Pulmonary artery endothelial cell (primary cell): Measurements from ENCODE around the gene GLB1L3. TPM values are rescaled to one million over a fixed set of nuclear protein-coding genes. Genes with fewer than 3 reads are reported as not detected.
"Not testable (repeated sequence)": the region's sequence is repeated elsewhere in the genome, so short reads cannot be mapped to it uniquely, and the experiment has no call there.

Experiments
- DNase-seq: peaks from one replicate; pipeline ENCODE4 v3.0.0-alpha.2; 2011; ENCODE audit warnings: low read depth, low spot score
- total RNA-seq: library from RNA; depleted of rRNA; stranded (reverse); fragments of >200 nt; gene quantifications from 2 replicates; pipeline ENCODE4 v1.2.3, GENCODE V29; 2014

GLB1L3 gene
- total RNA-seq, 1 donor from 2014 or later: not detected

DNA sequence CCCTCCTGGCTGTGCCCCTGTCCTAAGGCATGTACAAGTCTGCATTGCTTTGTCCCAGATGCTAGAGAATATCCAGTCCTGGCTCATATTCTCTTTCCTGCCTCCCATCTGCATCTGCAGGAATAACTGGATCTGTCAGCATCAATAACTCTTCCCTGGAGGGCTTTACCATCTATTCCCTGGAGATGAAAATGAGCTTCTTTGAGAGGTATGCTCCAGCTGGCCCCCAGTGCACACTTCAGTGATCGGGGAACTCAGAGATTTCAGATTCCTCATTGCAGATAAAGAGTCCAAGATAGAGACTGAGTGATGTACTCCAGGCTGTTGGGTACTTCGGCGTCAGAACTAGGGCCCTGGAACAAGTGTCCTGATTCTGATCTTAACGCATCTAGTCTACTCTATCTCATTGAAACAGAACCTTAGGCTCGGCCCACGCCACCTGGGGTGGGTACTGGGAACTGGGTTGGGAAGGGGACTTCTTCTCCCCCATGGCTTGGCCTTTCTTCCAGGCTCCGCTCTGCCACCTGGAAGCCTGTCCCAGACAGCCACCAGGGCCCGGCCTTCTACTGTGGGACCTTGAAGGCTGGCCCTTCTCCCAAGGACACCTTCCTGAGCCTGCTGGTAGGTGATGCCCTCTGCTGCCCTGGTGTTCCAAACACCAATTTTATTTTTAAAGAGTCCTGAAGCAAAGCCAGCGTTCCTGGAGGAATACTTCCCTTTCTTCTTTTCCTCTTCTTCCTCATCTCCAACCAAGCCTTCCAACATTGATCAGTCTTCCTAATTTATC, 37.8 kb downstream of the GLB1L3 start:
- no peak for DNase-seq

DNA sequence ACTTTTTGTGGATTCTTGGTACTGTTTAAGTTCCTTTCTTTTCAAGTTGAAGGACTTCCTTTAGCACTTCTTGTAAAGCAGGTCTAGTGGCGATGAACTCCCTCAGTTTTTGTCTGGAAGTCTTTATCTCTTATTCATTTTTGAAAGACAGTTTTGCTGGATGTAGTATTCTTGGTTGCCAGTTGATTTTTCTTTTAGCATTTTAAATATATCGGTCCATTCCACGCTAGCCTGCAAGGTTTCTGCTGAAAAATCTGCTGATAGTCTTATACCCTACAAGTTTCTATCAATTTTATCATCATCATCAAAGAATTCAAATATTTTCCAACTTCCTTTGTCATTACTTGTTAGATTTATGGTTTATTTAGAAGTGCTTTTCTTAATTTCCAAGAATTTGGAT, 40.9 kb downstream of the GLB1L3 start:
- DNase-seq: no peak

DNA sequence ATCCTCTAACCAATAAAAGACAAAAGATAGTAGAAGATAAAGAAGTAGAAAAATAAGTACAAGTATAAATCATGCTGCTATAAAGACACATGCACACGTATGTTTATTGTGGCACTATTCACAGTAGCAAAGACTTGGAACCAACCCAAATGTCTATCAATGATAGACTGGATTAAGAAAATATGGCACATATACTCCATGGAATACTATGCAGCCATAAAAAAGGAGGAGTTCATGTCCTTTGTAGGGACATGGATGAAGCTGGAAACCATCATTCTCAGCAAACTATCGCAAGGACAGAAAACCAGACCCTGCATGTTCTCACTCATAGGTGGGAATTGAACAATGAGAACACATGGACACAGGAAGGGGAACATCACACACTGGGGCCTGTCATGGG, 45.2 kb downstream of the GLB1L3 start:
- DNase-seq: not testable (repeated sequence)

DNA sequence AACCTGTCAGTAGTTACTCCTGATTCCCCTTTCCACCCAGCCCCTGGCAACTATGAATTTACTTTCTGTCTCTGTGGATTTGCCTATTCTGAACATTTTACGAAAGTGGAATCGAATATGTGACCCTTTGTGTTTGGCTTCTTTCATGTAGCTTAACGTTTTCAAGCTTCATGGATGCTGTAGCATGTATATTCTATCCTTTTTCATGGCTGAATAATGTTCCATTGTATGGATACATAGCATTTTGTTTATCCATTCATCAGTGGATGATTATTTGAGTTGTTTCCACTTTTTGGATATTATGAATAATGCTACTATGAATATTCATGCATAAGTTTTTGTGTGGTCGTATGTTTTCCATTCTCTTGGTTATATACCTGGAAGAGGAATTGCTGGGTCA, 46.4 kb downstream of the GLB1L3 start:
- DNase-seq: no peak

DNA sequence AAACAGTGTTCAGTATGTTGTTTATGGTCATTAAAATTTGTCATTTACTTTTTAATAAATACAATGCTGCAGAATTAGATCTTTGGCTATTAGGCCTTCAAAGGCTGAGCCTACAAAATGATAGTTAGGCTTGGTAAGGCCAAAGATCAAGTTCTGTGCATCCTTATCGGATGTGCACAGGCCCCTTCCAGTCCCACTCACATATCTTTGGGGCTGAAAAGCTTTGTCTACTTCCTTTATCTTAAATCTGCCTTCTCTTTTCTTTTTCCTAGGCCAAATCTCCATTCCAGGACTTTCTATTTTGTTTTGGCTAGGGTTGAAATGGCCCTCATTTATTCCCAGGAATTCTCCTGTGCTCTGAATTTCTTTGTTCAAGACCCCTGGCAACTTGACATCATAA, 52.3 kb downstream of the GLB1L3 start:
- DNase-seq: no peak

DNA sequence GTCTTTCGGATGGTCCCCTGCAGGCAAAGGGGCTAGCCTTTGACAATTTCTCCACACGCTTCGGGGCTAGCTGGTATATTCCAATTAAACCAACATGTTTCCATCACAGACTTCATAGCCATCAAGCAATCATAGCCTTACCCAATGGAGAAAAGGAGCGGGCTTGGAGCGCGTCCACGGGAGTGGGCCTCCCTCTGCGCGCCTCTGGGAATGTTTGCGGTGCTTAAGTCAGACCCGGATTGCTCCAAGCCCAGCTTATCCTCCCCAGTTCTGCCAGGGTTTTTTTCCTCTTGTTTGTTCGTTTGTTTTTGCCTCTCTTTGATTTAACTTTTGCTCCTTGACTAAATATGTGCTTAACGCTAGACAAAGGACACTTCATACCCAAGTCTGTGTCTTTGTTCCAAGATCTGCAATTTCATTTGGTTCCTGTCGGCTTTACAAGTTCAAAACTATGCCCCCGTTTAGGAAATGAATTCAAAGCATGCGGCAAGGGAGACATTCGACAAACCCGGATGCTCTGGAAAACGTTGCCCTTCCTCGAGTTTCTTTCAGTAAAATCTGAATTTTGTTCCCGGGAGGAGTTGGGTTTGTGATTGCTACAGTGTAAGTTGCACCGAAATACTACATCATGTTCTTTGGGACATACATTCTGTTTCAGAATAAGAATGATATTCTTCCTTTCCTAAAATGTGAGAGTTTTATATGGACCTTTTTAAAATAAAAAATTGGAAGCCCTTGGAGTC, 54.6 kb downstream of the GLB1L3 start:
- DNase-seq: no peak

DNA sequence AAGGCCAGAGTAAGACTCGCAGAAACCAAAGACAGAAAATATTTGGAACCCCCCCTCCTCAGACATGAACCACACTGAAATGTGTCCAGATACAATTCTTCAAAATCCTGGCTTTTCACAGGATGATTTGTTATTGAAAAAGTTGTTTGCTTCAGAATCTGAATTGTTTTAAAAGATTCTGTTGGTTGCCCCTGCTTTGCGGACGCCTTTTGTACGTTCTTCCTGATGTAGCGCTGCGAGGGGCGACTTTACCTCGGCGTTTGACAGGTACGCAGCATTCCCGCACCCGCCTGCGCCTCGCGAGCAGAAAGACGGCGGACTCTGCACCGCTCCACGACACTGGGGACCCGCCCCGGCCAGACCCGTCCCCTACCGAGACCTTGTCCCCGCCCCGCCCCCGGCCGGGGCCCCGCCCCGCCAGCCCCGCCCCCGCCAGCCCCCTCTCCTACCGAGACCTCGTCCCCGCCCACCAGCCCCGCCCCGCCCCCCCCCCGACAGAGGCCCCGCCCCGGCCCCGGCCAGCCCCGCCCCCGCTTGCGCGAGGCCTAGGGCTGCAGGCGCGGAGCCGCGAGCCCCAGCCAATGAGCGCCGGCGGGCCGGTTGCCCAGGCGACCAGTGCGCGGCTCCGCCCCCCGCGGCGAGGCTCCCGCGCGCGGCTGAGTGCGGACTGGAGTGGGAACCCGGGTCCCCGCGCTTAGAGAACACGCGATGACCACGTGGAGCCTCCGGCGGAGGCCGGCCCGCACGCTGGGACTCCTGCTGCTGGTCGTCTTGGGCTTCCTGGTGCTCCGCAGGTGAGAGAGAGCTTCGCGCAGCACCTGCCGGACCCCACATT, 55.4 kb downstream of the GLB1L3 start, which contains the start of gene GLB1L2:
Gene GLB1L2 (plus strand): TSS at position 635 of the 835 bp plus-strand sequence. CDS start 74 bp downstream, at position 709.
- no peak for DNase-seq

DNA sequence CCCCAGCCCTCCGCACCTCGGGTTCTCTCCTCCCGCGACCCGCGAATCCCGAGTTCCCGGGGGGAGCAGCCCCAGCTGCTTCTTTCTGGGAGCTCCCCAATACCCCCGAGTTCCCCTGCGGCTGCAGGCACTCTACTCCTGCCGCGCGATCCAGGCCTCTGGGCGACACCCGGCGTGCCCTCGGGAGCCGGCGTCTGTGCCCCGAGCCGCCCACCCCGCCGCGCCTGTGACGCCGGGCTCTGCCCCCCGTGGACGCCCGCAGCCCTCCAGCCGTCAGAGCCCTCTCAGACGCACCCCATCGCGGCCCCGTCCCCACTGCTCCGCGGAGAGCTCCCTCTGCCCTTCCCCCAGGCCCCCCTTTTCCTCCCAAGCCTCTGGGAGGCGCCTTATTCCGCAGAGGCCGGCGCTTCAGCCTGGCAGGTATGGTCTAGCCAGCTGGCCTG, 56.0 kb downstream of the GLB1L3 start:
- DNase-seq: no peak

DNA sequence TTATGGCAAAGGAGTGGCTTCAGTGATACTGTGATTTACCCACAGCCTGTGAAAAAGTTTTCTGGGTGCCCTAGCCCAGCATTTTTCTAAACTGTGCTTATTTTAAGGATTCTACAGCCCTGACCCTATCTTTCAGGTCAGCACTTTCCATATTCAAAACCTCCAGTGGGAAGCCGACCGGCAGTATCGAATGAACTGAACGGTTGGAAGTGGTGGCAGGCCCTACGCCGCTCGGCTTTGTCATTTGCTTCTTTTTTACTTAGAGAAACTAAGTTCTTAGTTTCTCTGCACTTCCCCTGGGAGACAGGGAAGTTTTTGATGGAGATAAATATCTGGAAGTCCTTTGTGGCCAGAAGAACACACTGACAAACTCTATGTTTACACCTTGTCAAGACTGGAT, 56.6 kb downstream of the GLB1L3 start:
- DNase-seq: no peak

DNA sequence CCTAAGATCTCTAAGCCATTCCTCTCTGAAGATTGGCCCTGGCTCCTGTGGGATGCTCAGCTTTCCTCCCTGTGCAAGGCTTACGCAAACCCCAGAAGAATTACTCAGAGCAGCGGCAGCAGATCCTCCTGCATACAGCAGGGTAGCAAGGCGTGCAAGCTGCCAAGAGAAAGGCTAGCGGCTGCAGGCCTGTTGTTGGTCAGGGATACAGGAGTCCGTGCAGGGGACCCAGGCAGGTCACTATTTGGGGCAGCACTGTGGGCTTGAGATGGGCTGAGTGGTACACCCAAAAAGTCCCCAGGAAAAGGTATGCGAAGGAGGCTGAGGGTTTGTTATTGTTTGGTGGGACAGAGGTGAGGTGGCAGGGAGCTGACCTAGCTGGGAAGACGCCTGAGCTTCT, 57.1 kb downstream of the GLB1L3 start:
- no peak for DNase-seq

DNA sequence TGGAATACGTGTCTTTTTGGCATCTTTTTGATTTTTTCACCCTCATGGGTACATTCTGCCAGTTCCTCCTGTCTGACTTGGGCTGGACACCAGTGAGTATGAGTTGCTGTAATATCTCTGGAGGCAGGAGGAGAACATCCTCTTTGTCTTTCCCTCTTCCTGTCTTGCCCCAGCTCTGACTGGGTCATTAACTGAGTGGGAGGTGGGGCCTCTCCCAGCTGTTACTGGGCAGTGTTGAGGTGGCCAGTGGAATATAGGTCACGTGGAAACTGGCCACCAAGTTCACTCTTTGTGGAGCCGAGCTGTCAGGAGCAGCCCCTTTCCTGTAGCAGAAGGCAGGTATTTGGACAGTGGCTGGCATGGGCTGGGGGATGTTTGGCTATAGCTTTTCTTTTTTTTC, 57.8 kb downstream of the GLB1L3 start:
- no peak for DNase-seq

DNA sequence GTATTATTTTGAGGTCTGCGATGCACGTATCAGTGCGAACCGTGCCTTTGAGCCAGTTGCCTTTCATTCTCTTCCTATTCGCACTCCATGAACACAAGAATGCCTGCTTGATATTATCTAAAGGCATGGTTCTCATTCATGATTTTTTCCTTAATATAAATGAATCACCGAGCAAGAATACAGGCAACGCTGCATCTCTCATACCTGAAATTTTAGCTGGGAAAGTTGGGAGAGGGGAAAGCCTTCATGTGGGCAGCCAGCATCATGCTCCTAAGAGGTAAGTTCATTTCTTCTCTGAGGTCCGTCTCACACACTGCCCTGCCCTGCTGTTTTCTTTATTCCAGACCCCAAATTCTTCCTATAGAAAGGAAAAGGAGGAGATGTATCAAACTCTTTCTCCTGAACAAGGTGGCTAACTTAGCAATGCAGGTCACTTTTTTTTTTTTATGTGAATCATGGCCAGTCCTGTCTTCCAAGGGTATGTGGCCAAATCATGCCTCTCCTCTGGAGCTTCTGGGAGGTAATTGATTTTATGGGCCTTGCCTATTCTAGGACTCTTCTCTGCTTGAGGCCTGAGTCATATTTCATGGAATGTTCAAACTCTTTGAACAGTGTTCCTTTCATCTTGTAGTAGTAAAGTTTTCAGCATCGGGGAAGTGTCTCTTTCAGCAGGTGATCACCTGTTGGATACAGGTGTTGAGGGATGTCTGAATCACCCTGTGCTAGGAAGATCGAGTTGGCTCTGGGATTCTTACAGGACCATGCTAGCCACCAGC, 58.8 kb downstream of the GLB1L3 start:
- DNase-seq: no peak

DNA sequence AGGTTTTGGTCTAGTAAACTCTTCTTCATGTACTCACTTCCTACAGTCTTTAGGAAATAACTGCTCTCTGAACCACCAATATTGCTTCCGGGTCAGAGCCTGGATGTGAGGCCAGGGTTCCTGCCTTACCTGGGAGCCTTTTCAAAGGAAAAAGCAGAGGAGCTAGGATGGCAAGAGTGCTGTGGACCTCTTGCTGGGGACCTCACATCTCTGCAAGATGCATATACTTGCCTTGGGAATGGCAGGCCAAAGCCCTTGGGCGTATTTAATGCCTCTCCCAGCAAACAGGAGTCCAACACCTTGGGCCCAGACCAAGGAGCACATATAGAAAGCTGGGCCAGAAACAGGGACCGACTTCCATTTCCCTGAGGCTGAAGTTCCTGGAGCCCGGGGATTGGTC, 60.9 kb downstream of the GLB1L3 start:
- no peak for DNase-seq

DNA sequence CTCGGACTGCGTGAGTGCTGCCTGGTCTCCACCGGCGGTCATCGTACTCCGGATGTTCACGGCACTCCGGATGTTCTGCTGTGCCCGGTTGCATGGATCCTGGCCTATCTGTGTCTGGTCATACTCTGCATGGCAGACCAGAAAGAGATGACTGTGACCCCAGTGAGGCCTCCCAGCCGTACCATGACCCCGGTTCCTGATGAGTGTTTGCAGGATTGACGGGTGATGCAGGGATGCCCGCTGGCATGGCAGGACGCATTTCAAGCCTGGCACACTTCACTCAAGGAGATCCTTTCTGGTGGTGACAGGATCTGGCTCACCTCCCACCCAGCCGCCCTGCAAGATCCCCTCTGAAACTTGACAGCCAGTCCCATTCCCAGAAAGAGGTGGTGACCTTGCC, 61.9 kb downstream of the GLB1L3 start:
- no peak for DNase-seq

DNA sequence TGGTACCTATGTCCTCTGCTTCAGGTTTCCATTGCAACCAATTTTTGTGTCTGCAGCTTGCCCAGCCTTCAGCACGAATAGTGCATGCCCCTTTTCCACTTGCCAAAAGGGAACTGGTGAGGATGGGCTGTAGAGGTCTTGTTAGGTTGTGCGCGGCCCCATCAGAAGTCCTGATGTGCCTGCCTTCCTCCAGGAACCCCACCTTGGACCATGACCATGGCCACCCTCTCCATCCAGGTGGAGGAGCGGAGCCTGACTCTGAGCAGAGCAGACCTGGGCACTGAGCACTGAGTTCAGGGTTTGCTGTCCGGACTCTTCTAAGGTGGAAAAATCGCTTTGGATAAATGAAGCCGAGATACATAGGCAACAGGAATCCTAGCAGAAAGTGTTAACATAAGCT, 62.5 kb downstream of the GLB1L3 start:
- no peak for DNase-seq

DNA sequence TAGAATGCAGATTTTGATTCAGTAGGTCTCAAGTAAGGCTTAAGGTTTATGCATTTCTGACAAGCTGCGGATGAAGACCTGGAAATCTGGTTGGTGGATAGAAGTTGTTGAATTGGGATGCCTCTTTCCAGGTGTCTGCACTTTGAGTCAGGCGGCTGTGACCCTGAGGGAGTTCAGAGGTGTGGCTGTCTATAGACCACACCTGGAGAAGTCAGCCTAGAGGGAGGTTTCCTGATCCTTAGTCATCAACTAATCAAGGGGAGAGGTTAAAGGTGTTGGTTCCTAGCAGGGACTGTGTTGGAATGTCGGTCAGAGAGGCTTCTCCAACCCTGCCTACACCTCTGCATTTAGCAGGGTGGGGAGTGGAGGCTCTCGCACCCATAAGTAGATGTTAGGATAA, 63.6 kb downstream of the GLB1L3 start:
- no peak for DNase-seq

DNA sequence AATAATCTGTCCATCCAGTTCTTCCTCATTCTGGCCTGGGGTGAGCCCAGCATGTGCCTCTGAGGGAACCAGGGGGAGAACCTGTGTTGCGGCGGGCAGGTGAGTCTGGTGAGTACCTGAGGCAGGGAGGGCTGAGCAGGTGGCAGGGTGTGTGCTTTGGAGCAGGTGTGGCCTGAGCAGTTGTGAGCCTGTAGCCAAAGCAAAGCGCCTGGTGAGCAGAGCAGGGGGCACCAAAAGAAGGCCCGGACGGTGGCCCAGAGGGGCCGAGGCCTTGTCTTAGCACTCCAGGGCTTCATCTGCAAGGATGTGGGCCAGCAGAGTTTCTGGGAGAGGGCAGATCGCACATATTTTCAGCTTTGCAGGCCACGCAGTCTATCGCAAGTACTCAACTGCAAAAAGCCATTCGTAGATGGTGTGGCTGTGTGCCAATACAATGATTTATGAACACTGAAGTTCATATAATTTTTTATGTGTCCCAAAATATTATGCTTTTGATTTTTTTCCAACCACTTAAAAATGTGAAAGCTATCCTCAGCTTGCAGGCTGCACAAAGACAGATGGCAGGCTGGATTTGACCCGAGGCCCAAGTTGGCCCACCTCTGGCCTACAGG, 64.3 kb downstream of the GLB1L3 start:
- DNase-seq: no peak

DNA sequence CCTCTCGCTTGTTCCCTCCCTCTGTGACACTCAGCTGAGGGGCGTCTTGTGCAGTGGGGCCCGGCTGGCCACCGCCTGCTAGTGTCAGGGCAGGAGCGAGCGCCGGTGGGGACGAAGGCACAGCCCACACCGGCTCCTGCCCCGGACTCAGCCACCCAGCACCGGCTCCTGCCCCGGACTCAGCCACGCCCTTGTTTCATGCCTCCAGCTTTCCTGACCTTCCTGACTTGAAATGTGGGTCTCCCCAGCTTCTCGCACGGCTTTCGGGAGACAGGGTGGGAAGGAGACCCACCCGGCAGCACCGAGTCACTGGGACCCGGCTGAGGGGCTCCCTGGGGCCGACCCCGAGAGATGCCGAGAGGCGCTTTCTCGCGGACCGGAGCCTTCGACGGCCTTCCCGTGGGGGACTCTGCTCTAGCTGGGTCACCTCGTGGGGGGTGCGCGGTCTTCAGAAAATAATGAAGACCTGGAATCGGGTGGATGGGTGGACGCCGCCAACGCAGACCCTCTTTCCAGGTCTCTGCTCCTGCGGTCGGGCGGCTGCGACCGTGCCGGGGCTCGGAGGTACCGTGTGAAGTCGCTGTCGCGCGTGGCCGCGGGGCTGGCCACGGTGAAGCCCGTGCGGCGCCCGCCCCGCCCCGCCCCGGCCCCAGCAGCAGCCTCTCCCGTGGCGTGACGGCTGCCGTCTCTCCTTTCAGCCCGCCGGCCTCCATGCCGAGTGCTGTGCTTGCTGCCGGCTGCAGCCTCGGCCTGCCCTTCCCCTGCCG, 65.8 kb downstream of the GLB1L3 start:
- no peak for DNase-seq

DNA sequence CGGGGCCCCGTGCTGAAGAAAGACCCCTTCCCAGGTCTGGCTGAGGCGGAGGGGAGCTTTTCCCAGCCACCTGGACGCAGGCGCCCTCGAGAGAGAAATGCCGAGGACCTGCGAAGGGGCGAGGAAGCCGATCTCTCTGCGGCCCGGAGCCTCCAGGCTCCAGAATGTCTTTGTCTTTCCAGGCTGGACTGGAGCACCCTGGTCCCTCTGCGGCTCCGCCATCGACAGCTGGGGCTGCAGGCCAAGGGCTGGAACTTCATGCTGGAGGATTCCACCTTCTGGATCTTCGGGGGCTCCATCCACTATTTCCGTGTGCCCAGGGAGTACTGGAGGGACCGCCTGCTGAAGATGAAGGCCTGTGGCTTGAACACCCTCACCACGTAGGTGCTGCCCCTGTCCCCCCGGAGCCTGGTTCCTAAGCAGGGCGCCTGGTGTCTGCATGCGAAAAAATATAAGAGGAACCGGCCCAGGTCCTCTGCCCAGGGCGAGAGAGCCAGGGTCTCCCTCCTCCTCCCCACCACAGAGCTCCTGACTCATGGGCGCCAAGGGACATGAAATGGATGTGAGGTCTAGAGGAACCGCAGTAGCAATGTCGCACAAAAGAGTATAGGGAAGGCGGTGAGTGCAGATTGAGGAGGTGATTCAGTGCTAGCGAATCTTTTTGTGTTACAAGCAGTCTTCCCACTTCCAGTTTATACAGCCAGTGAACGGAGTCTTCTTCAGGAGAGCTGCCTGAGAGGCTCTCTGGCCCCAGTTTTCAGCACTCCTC, 66.6 kb downstream of the GLB1L3 start:
- no peak for DNase-seq
